ENCODE measurements around the gene GORASP2.

GORASP2 gene

DNA sequence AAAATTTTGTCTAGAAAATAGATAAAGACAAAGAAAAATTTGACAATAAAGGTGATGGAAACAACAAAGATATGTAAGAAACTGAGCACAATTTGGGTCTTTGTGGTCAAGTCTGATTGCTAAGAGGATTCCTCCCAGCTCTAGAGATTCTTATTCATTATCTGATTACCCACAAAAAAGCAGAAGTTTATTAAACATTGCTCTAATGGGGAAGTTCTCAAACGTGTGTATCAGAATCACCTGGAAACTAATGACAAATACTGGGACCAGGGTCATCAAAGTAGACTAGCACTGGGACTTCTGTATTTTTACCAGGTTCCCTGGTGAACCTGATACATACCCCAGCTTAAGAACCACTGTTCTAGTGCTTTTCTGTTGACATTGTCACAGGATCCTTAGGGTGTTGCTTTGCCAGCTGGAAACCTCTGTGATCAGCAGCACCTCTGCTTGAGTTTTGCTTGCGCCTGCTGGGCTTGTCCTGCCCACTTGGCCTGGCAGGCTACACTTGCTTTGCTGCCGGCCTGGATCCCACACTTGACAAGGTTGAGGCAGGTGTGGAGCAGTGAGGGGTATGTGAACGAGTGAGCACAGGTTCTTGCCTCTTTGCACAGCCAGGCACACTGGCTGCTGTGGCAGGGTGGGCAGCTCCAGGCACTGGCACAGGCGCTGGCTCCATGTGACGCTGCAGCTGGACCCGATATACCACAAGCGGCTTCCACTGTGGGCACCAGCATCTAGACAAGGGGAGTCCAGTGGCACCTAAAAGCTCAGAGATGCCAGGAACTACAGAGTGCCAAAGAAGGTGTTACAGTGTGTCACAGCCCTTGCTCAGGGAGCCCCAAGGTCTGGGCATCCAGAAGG, 6.2 kb upstream of the GORASP2 start:
- no peak for DNase-seq
- no peaks in the 10 kb centered on the region for H3K4me1 ChIP-seq (ENCODE audit: control insufficient read depth, insufficient read depth, low read length, poor library complexity, severe bottlenecking)
- no peaks in the 10 kb centered on the region for H3K27me3 ChIP-seq (replicated peaks; ENCODE audit: control insufficient read depth, insufficient read depth, low read length, poor library complexity, severe bottlenecking)
- no peaks in the 10 kb centered on the region for H3K9me3 ChIP-seq (ENCODE audit: control insufficient read depth, low read length)
- H3K27ac ChIP-seq (ENCODE audit: insufficient read depth, low read length, poor library complexity, severe bottlenecking): no peak overlapping the region
- H3K4me3 ChIP-seq (ENCODE audit: insufficient read depth, low read depth, low read length, poor library complexity, severe bottlenecking): no peak overlapping the region
- H3K36me3 ChIP-seq (ENCODE audit: control insufficient read depth, insufficient read depth, low read length): no peaks in the 10 kb centered on the region

DNA sequence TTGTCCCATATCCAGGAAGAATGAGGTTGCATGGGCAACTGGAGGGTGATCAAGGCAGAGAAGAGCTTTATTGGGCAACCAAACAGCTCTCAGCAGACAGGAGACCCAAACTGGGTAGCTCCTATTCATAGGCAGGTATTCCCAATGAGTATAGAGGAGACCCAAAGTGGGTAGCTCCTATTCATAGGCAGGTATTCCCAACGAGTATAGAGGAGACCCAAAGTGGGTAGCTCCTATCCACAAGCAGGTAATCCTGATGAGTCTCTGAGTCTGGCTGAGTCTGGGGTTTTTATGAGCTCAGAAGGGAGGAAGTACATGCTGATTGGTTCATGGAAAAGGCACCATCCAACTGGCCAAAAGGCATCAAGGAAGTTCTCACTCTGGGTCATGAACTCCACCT, 5.3 kb upstream of the GORASP2 start:
- peaks cover 5% of the 10 kb centered on the region for H3K4me1 ChIP-seq (ENCODE audit: control insufficient read depth, insufficient read depth, low read length, poor library complexity, severe bottlenecking)
- no peaks in the 10 kb centered on the region for H3K9me3 ChIP-seq (ENCODE audit: control insufficient read depth, low read length)
- no peaks in the 10 kb centered on the region for H3K36me3 ChIP-seq (ENCODE audit: control insufficient read depth, insufficient read depth, low read length)
- H3K27ac ChIP-seq (ENCODE audit: insufficient read depth, low read length, poor library complexity, severe bottlenecking): no peak overlapping the region
- H3K4me3 ChIP-seq (ENCODE audit: insufficient read depth, low read depth, low read length, poor library complexity, severe bottlenecking): no peak overlapping the region
- H3K27me3 ChIP-seq (replicated peaks; ENCODE audit: control insufficient read depth, insufficient read depth, low read length, poor library complexity, severe bottlenecking): no peaks in the 10 kb centered on the region
- DNase-seq: no peak

DNA sequence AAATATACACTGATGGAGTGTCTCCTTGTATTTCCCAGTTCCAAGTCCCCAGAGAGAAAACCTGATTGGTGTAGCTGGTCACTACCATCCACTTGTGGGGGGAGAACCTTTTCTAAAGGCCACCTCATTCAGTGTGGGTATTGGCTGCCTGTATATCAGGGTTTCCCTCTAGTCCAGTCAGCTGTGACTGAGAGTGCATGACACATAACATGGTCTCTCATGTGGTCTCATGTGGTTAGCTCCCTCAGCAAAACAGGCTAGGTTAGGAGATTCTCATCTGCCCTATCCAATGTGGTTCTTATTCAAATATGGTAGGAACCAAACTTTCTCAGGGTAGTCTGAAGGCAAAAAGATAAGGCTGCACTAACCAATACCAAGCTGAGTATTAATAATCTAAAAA, 4.1 kb upstream of the GORASP2 start:
- H3K36me3 ChIP-seq (ENCODE audit: control insufficient read depth, insufficient read depth, low read length): no peaks in the 10 kb centered on the region
- H3K27me3 ChIP-seq (replicated peaks; ENCODE audit: control insufficient read depth, insufficient read depth, low read length, poor library complexity, severe bottlenecking): no peaks in the 10 kb centered on the region
- H3K9me3 ChIP-seq (ENCODE audit: control insufficient read depth, low read length): no peaks in the 10 kb centered on the region
- no peak overlapping the region for H3K4me3 ChIP-seq (ENCODE audit: insufficient read depth, low read depth, low read length, poor library complexity, severe bottlenecking)
- no peak overlapping the region for H3K27ac ChIP-seq (ENCODE audit: insufficient read depth, low read length, poor library complexity, severe bottlenecking)
- H3K4me1 ChIP-seq (ENCODE audit: control insufficient read depth, insufficient read depth, low read length, poor library complexity, severe bottlenecking): peaks cover 5% of the 10 kb centered on the region
- no peak for DNase-seq

DNA sequence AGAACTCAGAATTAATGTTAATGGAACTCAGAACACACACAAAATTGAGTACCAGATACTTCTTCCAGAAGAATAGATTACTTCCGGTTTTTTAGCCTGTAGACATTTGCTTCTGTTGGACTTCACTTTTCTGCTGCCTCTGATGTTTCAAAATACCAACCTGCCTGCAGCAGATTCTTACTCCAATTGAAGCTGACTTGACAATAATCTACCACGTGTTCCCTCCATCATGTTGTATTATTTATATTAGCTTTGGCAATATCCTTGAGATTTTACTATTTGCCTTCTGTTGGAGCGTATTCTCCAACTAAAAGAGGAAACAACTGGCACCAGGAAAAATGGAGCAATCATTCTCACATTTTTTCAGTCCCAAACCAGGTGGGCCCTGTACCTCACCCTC, 3.1 kb upstream of the GORASP2 start:
- H3K4me1 ChIP-seq (ENCODE audit: control insufficient read depth, insufficient read depth, low read length, poor library complexity, severe bottlenecking): peaks cover 13% of the 10 kb centered on the region
- no peak for DNase-seq
- no peak overlapping the region for H3K4me3 ChIP-seq (ENCODE audit: insufficient read depth, low read depth, low read length, poor library complexity, severe bottlenecking)
- H3K27ac ChIP-seq (ENCODE audit: insufficient read depth, low read length, poor library complexity, severe bottlenecking): no peak overlapping the region
- H3K36me3 ChIP-seq (ENCODE audit: control insufficient read depth, insufficient read depth, low read length): no peaks in the 10 kb centered on the region
- H3K9me3 ChIP-seq (ENCODE audit: control insufficient read depth, low read length): no peaks in the 10 kb centered on the region
- H3K27me3 ChIP-seq (replicated peaks; ENCODE audit: control insufficient read depth, insufficient read depth, low read length, poor library complexity, severe bottlenecking): no peaks in the 10 kb centered on the region

DNA sequence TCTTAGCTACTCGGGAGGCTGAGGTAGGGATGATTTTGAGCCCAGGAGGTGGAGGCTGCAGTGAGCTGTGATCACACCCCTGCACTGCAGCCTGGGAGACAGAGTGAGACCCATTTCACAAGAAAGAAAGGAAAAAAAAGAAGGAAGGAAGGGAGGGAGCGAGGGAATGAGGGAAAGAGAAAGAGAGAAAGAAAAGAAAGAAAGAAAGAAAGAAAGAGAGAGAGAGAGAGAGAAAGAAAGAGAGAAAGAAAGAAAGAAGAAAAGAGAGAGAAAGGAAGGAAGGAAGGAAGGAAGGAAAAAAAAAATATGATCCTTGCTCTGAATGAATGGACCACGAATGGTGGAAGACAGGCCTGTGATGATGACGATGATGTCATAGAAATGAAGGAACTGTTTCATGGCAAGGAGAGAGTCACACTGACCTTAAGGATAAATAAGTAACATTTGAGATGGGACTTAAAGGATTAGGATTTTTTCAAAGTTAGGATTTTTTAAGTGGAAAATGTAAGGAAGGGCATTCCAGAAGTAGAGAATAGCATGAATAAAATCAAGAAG, 2.2 kb upstream of the GORASP2 start:
- no peaks in the 10 kb centered on the region for H3K36me3 ChIP-seq (ENCODE audit: control insufficient read depth, insufficient read depth, low read length)
- H3K4me3 ChIP-seq (ENCODE audit: insufficient read depth, low read depth, low read length, poor library complexity, severe bottlenecking): no peak overlapping the region
- H3K27ac ChIP-seq (ENCODE audit: insufficient read depth, low read length, poor library complexity, severe bottlenecking): no peak overlapping the region
- H3K27me3 ChIP-seq (replicated peaks; ENCODE audit: control insufficient read depth, insufficient read depth, low read length, poor library complexity, severe bottlenecking): no peaks in the 10 kb centered on the region
- H3K9me3 ChIP-seq (ENCODE audit: control insufficient read depth, low read length): no peaks in the 10 kb centered on the region
- peaks cover 16% of the 10 kb centered on the region for H3K4me1 ChIP-seq (ENCODE audit: control insufficient read depth, insufficient read depth, low read length, poor library complexity, severe bottlenecking)
- DNase-seq: no peak

DNA sequence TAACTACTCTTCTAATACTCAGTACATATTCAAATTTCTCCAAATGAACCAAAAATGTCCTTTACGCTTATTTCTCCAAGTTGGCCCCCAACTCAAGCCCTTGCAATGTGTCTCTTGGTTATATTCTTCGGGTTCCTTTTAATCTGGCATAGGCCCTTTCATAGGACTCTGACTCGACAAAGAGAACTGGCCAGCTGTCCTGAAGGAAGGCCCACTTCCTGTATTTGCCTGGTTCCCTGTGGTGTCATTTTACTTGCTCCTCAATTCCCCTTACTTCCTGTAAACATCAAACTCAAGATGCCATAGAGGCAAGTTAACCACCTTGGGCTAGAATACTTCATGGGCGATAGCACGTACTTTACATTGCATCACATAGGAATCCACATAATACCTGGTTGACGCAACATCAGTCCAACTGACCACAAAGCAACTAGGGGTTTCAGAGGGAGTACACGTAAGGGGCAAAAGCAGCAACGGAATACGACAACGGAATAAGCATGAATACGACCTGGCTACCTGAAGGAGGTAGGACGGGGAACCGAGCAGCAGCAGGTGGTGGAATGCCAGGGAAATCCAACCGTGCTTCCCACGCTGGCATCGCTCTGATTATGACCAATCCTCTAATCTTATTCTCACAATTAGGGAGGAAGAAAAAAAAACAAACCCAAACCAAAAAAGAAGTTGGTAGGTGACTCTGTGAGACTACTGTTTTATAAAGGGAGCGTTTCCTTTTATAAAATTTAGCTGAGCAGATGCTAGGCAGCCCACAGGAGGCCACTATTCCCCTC, 823 bp upstream of the GORASP2 start:
- Histone ChIP-seq H3K36me3 (ENCODE audit: control insufficient read depth, insufficient read depth, low read length) (no peaks in the 10 kb centered on the region), H3K4me3 (ENCODE audit: insufficient read depth, low read depth, low read length, poor library complexity, severe bottlenecking) (peak overlapping the region; percentile 3), H3K27ac (ENCODE audit: insufficient read depth, low read length, poor library complexity, severe bottlenecking) (peak overlapping the region; percentile 56), H3K4me1 (ENCODE audit: control insufficient read depth, insufficient read depth, low read length, poor library complexity, severe bottlenecking) (peaks cover 16% of the 10 kb centered on the region), H3K27me3 (replicated peaks; ENCODE audit: control insufficient read depth, insufficient read depth, low read length, poor library complexity, severe bottlenecking) (no peaks in the 10 kb centered on the region), H3K9me3 (ENCODE audit: control insufficient read depth, low read length) (no peaks in the 10 kb centered on the region)
- no peak for DNase-seq

DNA sequence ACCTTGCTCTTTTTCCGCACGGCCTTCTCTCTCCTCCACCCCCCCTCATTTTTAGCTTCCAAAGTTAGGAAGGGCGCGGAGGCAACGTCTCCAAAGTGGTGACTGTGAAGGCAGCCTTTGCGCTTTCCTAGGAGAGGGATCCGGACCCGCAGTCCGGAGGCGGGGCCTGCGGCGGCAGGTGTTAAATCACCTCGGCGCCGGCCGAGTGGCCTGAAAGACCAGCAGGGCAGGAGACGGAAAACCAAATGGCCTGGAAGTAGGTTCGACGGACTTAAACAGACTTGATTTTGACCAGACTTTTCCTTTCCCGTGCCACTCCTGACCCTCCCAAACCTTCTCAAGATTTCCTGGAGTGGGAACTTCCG, 615 bp downstream of the GORASP2 start:
- Histone ChIP-seq H3K4me3 (ENCODE audit: insufficient read depth, low read depth, low read length, poor library complexity, severe bottlenecking) (peak overlapping the region; percentile 90), H3K9me3 (ENCODE audit: control insufficient read depth, low read length) (no peaks in the 10 kb centered on the region), H3K4me1 (ENCODE audit: control insufficient read depth, insufficient read depth, low read length, poor library complexity, severe bottlenecking) (peaks cover 16% of the 10 kb centered on the region), H3K27me3 (replicated peaks; ENCODE audit: control insufficient read depth, insufficient read depth, low read length, poor library complexity, severe bottlenecking) (no peaks in the 10 kb centered on the region), H3K27ac (ENCODE audit: insufficient read depth, low read length, poor library complexity, severe bottlenecking) (peak overlapping the region; percentile 88), H3K36me3 (ENCODE audit: control insufficient read depth, insufficient read depth, low read length) (no peaks in the 10 kb centered on the region)
- peak in 2 of 3 donors; percentile 3 to 32 for DNase-seq

DNA sequence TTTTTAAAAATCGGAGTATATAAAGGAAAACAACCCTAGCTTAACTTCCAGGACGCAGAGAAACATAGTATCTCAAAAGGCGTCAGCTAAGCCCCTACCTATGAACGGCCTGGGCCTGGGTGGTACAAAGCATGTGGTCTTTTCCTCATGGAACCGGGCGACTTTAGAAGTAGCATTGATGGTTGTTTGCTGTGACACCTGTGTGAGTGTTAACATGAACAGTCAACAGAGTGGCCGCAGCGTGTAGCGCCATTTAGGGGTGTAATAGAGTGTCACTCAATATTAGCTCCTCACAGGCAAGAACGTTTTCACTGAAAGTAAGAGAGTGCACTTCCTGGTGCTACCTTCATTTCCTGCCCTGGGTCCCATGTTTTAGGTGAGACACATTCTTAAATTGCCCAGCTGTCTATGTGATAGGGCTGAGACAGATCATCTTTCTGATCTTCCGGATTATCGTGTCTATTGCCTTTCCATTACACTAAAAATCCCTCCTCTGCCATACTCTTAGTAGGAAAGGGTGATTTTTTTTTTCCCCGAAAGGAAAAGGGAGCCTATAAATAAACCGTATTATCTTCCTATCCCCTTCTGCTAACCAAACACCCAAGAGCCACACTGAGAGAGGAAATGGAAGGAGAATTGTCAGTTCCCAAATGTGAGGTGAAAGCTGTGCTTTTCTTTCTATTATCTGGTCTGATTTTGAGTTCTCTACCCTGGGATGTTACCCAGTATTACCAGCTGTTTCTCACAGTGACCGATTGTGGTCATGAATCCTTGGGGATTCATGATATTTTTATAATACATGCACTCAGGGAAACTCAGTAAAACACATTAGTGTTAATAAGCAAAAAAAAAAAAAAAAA, 1.3 kb downstream of the GORASP2 start:
- Histone ChIP-seq H3K4me3 (ENCODE audit: insufficient read depth, low read depth, low read length, poor library complexity, severe bottlenecking) (peak overlapping the region; percentile 90), H3K9me3 (ENCODE audit: control insufficient read depth, low read length) (no peaks in the 10 kb centered on the region), H3K36me3 (ENCODE audit: control insufficient read depth, insufficient read depth, low read length) (no peaks in the 10 kb centered on the region), H3K27ac (ENCODE audit: insufficient read depth, low read length, poor library complexity, severe bottlenecking) (peak overlapping the region; percentile 88), H3K4me1 (ENCODE audit: control insufficient read depth, insufficient read depth, low read length, poor library complexity, severe bottlenecking) (peaks cover 16% of the 10 kb centered on the region), H3K27me3 (replicated peaks; ENCODE audit: control insufficient read depth, insufficient read depth, low read length, poor library complexity, severe bottlenecking) (no peaks in the 10 kb centered on the region)
- DNase-seq: peak; percentile 40 to 53 (median 51)

DNA sequence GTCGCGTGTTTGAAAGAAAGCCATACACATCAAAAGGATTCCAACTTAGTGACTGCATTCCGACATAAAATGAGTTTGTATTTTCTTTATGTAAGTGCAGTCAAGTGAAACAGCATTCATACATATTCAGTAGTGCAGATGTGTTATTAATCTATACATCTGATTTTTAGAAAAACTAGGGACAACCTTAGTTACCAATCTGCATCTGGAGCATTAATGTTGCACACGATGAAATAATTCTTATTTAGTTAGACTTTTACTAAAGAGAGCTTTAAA, 1.9 kb downstream of the GORASP2 start:
- H3K27ac ChIP-seq (ENCODE audit: insufficient read depth, low read length, poor library complexity, severe bottlenecking): no peak overlapping the region
- H3K4me3 ChIP-seq (ENCODE audit: insufficient read depth, low read depth, low read length, poor library complexity, severe bottlenecking): peak overlapping the region; percentile 90
- H3K27me3 ChIP-seq (replicated peaks; ENCODE audit: control insufficient read depth, insufficient read depth, low read length, poor library complexity, severe bottlenecking): no peaks in the 10 kb centered on the region
- peaks cover 16% of the 10 kb centered on the region for H3K4me1 ChIP-seq (ENCODE audit: control insufficient read depth, insufficient read depth, low read length, poor library complexity, severe bottlenecking)
- no peaks in the 10 kb centered on the region for H3K9me3 ChIP-seq (ENCODE audit: control insufficient read depth, low read length)
- H3K36me3 ChIP-seq (ENCODE audit: control insufficient read depth, insufficient read depth, low read length): no peaks in the 10 kb centered on the region
- no peak for DNase-seq

All from effector memory CD4-positive, alpha-beta T cell (primary cell).